IMR-90 (cell line): ENCODE data around the gene C15orf39.

Source experiments
- BHLHE40 ChIP-seq: fragments of 150-350 bp; IDR thresholded peaks from 2 replicates; pipeline ENCODE4 v1.6.1; 2016; ENCODE audit warnings: mild to moderate bottlenecking, low read depth, low read length
- CEBPB ChIP-seq: IDR thresholded peaks from 2 replicates; pipeline ENCODE4 v1.6.1; 2012; ENCODE audit warnings: low read depth, low read length, improper control_type of control experiment
- CHD1 ChIP-seq: IDR thresholded peaks from 2 replicates; pipeline ENCODE4 v1.6.1; 2012; ENCODE audit warnings: low read depth, low read length, improper control_type of control experiment
- CTCF ChIP-seq: conservative IDR thresholded peaks from 2 replicates; pipeline ENCODE4 v1.5.1; 2012; ENCODE audit warnings: mild to moderate bottlenecking, low read depth, low read length, improper control_type of control experiment
- ELK1 ChIP-seq: fragments of 150-350 bp; IDR thresholded peaks from 2 replicates; pipeline ENCODE4 v1.6.1; 2016; ENCODE audit warnings: low read depth, mild to moderate bottlenecking, low read length, moderate library complexity, borderline replicate concordance
- MAFK ChIP-seq: IDR thresholded peaks from 2 replicates; pipeline ENCODE4 v1.6.1; 2012; ENCODE audit warnings: low read depth, low read length, improper control_type of control experiment
- MAZ ChIP-seq: IDR thresholded peaks from 2 replicates; pipeline ENCODE4 v1.6.1; 2012; ENCODE audit warnings: low read depth, mild to moderate bottlenecking, low read length, improper control_type of control experiment, moderate library complexity, borderline replicate concordance
- MXI1 ChIP-seq: IDR thresholded peaks from 2 replicates; pipeline ENCODE4 v1.6.1; 2012; ENCODE audit warnings: low read depth, mild to moderate bottlenecking, low read length, moderate library complexity, borderline replicate concordance
- POLR2A ChIP-seq: IDR thresholded peaks from 2 replicates; pipeline ENCODE4 v1.6.1; 2012; ENCODE audit warnings: mild to moderate bottlenecking, low read depth, low read length
- RAD21 ChIP-seq: IDR thresholded peaks from 2 replicates; pipeline ENCODE4 v1.6.1; 2012; ENCODE audit warnings: low read length, improper control_type of control experiment
- RCOR1 ChIP-seq: IDR thresholded peaks from 2 replicates; pipeline ENCODE4 v1.6.1; 2012; ENCODE audit warnings: mild to moderate bottlenecking, low read length, improper control_type of control experiment; ENCODE audit not compliant: insufficient replicate concordance
- RFX5 ChIP-seq: IDR thresholded peaks from 2 replicates; pipeline ENCODE4 v1.8.0; 2012; ENCODE audit warnings: low read depth, mild to moderate bottlenecking, low read length, moderate library complexity
- SMC3 ChIP-seq: fragments of 150-350 bp; IDR thresholded peaks from 2 replicates; pipeline ENCODE4 v1.6.1; 2016; ENCODE audit warnings: low read depth, mild to moderate bottlenecking, antibody characterized with exemption, low read length, moderate library complexity
- USF2 ChIP-seq: fragments of 150-350 bp; IDR thresholded peaks from 2 replicates; pipeline ENCODE4 v1.6.1; 2017; ENCODE audit warnings: mild to moderate bottlenecking, antibody characterized with exemption, low read length, low read depth

GRCh38 chr15:75204340-75205063, 2.8 kb downstream of the C15orf39 start:
- peak; percentile 99 for TF ChIP-seq CTCF
- TF ChIP-seq RFX5: no peak
- no peak for TF ChIP-seq MAFK
- peak; percentile 99 for TF ChIP-seq SMC3
- TF ChIP-seq POLR2A: peak; percentile 63
- TF ChIP-seq USF2: peak; percentile 48; the same call in 1 of the 2 replicates
- peak; percentile 99 for TF ChIP-seq RAD21
- no peak for TF ChIP-seq CEBPB
- no peak for TF ChIP-seq RCOR1
- 0 out of 2 replicates have a peak, but pooled peaks have one; percentile 41 for TF ChIP-seq BHLHE40
- no peak for TF ChIP-seq ELK1
- peak; percentile 98 for TF ChIP-seq MXI1
- TF ChIP-seq MAZ: peak; percentile 98
- no peak for TF ChIP-seq CHD1
